K562 (cell line): ENCODE data around the gene TMEM59.

Experiments
- CREBBP ChIP-seq: IDR thresholded peaks from one replicate; pipeline ENCODE4 v1.6.1; 2012; ENCODE audit warnings: low read depth, mild to moderate bottlenecking, control low read depth, inconsistent platforms, low read length
- FOS ChIP-seq: IDR thresholded peaks from 3 replicates; pipeline ENCODE4 v1.6.1; 2011; ENCODE audit not compliant: insufficient read length; ENCODE audit errors: extremely low read depth
- TF ChIP-seq, protein P1 (sequence below), 3 experiments: IDR thresholded peaks in 2 of 3; conservative IDR thresholded peaks in 1 of 3; 2 replicates each; pipeline ENCODE4 v1.5.1; 2011 to 2012; ENCODE audit warnings: low read length in 3 of 3, mild to moderate bottlenecking in 3 of 3, control low read depth in 2 of 3, improper control_type of control experiment in 1 of 3, inconsistent platforms in 1 of 3, low read depth in 1 of 3, mixed read lengths in 1 of 3, moderate library complexity in 1 of 3; ENCODE audit not compliant: insufficient read depth in 2 of 3
- TF ChIP-seq, protein P2 (sequence below), 2 experiments: fragments of 200-800 bp in 1 of 2; sonication (Bioruptor generic) in 1 of 2; sonication (generic) in 1 of 2; formaldehyde crosslinking in 1 of 2; IDR thresholded peaks in 1 of 2; conservative IDR thresholded peaks in 1 of 2; 2 replicates each; pipeline versions ENCODE4 v1.5.0 to v1.6.1; 2016 to 2020; ENCODE audit warnings: missing compliant biosample characterization in 1 of 2, missing genetic modification characterization in 1 of 2, missing genetic modification reagents in 1 of 2

DNA sequence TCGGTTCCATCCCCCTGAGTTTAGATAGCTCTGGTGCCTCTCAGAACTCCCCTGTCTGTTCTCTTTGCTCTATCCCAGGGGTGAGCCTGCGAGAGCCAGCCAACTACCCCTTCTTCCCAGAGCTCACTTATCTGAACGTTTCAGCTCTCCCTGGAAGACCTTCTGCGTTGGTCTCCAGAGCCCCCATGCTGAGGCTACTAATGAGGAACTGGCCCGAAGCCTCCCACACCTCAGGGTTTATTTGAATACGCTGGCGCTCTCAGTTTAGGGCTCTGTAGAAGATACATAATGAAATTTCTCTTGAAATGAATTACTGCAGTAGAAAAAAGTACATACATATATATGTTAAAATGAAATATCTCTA is 43.9 kb upstream of the TMEM59 start:
- TF ChIP-seq FOS (no peak), CREBBP (no peak)
- TF ChIP-seq, protein P1, sequence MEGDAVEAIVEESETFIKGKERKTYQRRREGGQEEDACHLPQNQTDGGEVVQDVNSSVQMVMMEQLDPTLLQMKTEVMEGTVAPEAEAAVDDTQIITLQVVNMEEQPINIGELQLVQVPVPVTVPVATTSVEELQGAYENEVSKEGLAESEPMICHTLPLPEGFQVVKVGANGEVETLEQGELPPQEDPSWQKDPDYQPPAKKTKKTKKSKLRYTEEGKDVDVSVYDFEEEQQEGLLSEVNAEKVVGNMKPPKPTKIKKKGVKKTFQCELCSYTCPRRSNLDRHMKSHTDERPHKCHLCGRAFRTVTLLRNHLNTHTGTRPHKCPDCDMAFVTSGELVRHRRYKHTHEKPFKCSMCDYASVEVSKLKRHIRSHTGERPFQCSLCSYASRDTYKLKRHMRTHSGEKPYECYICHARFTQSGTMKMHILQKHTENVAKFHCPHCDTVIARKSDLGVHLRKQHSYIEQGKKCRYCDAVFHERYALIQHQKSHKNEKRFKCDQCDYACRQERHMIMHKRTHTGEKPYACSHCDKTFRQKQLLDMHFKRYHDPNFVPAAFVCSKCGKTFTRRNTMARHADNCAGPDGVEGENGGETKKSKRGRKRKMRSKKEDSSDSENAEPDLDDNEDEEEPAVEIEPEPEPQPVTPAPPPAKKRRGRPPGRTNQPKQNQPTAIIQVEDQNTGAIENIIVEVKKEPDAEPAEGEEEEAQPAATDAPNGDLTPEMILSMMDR (IDR thresholded peaks at IDR 0.05 in 2 of 3, conservative IDR thresholded peaks at IDR 0.05 in 1 of 3; ENCODE audit: insufficient read depth in 2 of 3, low read depth in 1 of 3, low read length in 3 of 3), result no peak
- TF ChIP-seq, protein P2, sequence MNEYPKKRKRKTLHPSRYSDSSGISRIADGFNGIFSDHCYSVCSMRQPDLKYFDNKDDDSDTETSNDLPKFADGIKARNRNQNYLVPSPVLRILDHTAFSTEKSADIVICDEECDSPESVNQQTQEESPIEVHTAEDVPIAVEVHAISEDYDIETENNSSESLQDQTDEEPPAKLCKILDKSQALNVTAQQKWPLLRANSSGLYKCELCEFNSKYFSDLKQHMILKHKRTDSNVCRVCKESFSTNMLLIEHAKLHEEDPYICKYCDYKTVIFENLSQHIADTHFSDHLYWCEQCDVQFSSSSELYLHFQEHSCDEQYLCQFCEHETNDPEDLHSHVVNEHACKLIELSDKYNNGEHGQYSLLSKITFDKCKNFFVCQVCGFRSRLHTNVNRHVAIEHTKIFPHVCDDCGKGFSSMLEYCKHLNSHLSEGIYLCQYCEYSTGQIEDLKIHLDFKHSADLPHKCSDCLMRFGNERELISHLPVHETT (CRISPR knock-in tag; conservative IDR thresholded peaks at IDR 0.05 in 1 of 2, IDR thresholded peaks at IDR 0.05 in 1 of 2), result no peak
